Peyer's patch (tissue), 4 donors: ENCODE results near the gene TULP4.

Experiments
- POLR2A ChIP-seq, 2 donors: fragments of 450-650 bp; IDR thresholded peaks; one replicate each; pipeline ENCODE4 v1.5.1; 2017; ENCODE audit warnings: antibody characterized with exemption in 2 of 2, mild to moderate bottlenecking in 2 of 2, moderate library complexity in 2 of 2
- TF ChIP-seq, protein P1 (sequence below), 6 experiments: fragments of 450-650 bp in 4 of 6; fragments of 200-600 bp in 2 of 6; sonication (generic) in 1 of 6; IDR thresholded peaks; one replicate each; pipeline ENCODE4 v1.5.1; 2017 to 2019; ENCODE audit warnings: antibody characterized with exemption in 6 of 6, mild to moderate bottlenecking in 3 of 6, moderate library complexity in 1 of 6

DNA sequence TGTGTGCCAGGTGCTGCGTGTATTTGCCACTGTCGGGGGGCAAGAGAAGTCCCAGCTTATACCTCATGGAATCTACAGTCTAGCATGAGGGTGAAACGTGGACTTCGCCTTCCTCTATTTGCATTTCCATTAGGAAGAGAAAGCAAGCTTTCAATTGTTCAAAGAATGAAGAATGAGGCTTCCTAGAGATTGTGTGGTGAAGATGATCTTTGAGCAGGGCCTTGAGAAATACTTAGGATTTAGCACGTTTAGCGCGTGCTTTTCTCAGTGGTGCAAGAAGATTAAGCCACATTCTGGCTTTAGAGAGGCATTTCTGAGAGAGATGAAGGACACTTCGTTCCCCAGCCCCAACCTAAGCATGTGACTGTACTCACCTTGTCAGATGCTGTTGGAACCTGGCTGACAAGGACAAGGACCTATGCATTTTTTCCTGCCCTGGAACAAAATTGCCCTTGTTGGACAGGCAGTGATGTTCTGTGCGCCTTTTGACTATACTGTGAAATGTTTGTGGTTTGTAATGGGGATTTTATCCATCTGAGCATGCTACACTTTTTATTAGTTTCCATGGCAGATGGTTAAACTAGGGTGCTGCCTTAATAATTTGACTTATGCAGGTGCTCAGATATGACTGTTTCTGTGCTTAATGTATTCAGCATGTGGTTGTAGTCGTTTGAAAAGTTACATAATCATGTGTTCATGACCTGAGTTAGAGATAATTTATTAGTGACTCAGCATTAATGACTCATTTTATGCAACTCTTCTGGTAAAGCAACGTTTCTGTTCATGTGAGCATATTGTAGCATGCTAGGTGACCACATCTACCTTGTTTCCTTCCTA lies 10.7 kb downstream of the TULP4 start:
- no peak for TF ChIP-seq POLR2A (IDR thresholded peaks at IDR 0.05)
- TF ChIP-seq, protein P1, sequence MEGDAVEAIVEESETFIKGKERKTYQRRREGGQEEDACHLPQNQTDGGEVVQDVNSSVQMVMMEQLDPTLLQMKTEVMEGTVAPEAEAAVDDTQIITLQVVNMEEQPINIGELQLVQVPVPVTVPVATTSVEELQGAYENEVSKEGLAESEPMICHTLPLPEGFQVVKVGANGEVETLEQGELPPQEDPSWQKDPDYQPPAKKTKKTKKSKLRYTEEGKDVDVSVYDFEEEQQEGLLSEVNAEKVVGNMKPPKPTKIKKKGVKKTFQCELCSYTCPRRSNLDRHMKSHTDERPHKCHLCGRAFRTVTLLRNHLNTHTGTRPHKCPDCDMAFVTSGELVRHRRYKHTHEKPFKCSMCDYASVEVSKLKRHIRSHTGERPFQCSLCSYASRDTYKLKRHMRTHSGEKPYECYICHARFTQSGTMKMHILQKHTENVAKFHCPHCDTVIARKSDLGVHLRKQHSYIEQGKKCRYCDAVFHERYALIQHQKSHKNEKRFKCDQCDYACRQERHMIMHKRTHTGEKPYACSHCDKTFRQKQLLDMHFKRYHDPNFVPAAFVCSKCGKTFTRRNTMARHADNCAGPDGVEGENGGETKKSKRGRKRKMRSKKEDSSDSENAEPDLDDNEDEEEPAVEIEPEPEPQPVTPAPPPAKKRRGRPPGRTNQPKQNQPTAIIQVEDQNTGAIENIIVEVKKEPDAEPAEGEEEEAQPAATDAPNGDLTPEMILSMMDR (IDR thresholded peaks at IDR 0.05), result no peak
